ENCODE data around the gene L3MBTL4. TPM values are rescaled to one million over a fixed set of nuclear protein-coding genes. Genes with fewer than 3 reads are reported as not detected.

The L3MBTL4 gene
- total RNA-seq, 1 experiment from 2014 or later: 0.87 TPM

- Histone ChIP-seq H3K4me3 (ENCODE audit: low read depth in 2 of 2, low read length in 2 of 2) (no peak overlapping the region), H3K27me3 (ENCODE audit: control insufficient read depth, insufficient read depth, low read length) (no peaks in the 10 kb centered on the region), H3K36me3 (ENCODE audit: control insufficient read depth, insufficient read depth, low read length) (no peaks in the 10 kb centered on the region), H3K9me3 (ENCODE audit: control insufficient read depth, insufficient read depth, low read depth, low read length) (no peaks in the 10 kb centered on the region), H3K4me1 (ENCODE audit: control insufficient read depth, insufficient read depth, low read length) (no peaks in the 10 kb centered on the region), H3K27ac (ENCODE audit: low read length) (no peak overlapping the region)
- in situ Hi-C loops (cut with HindIII; ENCODE audit: low pct_unique_long_range_greater_than_20kb, low sequenced_read_pairs): no loop called here
- ChIA-PET POLR2A (no interaction called here), CTCF (interaction anchor here (0.7 kb wide), 1 partner anchor 1084 kb away, joined by 4 read pairs; no protein-coding TSS in a partner anchor)
- no peak for ATAC-seq
- BruUV-seq (replicated peaks): no TSS peak
- DNase-seq (ENCODE audit: low read depth, low spot score): no peak
- intact Hi-C loops (cut with micrococcal nuclease; ENCODE audit: unreplicated experiment): no loop called here
- no peak for TF ChIP-seq TCF7L2 (IDR thresholded peaks at IDR 0.05; ENCODE audit: low read depth, low read length)
- TF ChIP-seq POLR2AphosphoS5 (IDR thresholded peaks at IDR 0.05; ENCODE audit: low read depth, low read length): no peak
- no peak for TF ChIP-seq SIN3A (IDR thresholded peaks at IDR 0.05; ENCODE audit: borderline replicate concordance, insufficient read depth, low read depth, low read length)
- TF ChIP-seq, protein P1, sequence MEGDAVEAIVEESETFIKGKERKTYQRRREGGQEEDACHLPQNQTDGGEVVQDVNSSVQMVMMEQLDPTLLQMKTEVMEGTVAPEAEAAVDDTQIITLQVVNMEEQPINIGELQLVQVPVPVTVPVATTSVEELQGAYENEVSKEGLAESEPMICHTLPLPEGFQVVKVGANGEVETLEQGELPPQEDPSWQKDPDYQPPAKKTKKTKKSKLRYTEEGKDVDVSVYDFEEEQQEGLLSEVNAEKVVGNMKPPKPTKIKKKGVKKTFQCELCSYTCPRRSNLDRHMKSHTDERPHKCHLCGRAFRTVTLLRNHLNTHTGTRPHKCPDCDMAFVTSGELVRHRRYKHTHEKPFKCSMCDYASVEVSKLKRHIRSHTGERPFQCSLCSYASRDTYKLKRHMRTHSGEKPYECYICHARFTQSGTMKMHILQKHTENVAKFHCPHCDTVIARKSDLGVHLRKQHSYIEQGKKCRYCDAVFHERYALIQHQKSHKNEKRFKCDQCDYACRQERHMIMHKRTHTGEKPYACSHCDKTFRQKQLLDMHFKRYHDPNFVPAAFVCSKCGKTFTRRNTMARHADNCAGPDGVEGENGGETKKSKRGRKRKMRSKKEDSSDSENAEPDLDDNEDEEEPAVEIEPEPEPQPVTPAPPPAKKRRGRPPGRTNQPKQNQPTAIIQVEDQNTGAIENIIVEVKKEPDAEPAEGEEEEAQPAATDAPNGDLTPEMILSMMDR (IDR thresholded peaks at IDR 0.05): no peak
- TF ChIP-seq, protein P2, sequence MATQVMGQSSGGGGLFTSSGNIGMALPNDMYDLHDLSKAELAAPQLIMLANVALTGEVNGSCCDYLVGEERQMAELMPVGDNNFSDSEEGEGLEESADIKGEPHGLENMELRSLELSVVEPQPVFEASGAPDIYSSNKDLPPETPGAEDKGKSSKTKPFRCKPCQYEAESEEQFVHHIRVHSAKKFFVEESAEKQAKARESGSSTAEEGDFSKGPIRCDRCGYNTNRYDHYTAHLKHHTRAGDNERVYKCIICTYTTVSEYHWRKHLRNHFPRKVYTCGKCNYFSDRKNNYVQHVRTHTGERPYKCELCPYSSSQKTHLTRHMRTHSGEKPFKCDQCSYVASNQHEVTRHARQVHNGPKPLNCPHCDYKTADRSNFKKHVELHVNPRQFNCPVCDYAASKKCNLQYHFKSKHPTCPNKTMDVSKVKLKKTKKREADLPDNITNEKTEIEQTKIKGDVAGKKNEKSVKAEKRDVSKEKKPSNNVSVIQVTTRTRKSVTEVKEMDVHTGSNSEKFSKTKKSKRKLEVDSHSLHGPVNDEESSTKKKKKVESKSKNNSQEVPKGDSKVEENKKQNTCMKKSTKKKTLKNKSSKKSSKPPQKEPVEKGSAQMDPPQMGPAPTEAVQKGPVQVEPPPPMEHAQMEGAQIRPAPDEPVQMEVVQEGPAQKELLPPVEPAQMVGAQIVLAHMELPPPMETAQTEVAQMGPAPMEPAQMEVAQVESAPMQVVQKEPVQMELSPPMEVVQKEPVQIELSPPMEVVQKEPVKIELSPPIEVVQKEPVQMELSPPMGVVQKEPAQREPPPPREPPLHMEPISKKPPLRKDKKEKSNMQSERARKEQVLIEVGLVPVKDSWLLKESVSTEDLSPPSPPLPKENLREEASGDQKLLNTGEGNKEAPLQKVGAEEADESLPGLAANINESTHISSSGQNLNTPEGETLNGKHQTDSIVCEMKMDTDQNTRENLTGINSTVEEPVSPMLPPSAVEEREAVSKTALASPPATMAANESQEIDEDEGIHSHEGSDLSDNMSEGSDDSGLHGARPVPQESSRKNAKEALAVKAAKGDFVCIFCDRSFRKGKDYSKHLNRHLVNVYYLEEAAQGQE (IDR thresholded peaks at IDR 0.05; ENCODE audit: insufficient read depth in 1 of 2, low read depth in 2 of 2, low read length in 1 of 2): no peak
Observed at GRCh38 chr18:6220129-6220528, 194.6 kb downstream of the L3MBTL4 start.

GRCh38 chr18:6219116-6219717, 195.5 kb downstream of the L3MBTL4 start:
- ATAC-seq (no peak), DNase-seq (ENCODE audit: low read depth, low spot score) (peak; percentile 13)
- H3K9me3 ChIP-seq (ENCODE audit: control insufficient read depth, insufficient read depth, low read depth, low read length): no peaks in the 10 kb centered on the region
- no peak overlapping the region for H3K4me3 ChIP-seq (ENCODE audit: low read depth in 2 of 2, low read length in 2 of 2)
- H3K27me3 ChIP-seq (ENCODE audit: control insufficient read depth, insufficient read depth, low read length): no peaks in the 10 kb centered on the region
- POLR2A ChIA-PET: no interaction called here
- BruUV-seq (replicated peaks): no TSS peak
- no peaks in the 10 kb centered on the region for H3K36me3 ChIP-seq (ENCODE audit: control insufficient read depth, insufficient read depth, low read length)
- CTCF ChIA-PET: interaction anchor here (0.5 to 0.7 kb wide), 5 partner anchors 20 to 1085 kb away, joined by 3 to 7 read pairs (median 4); no protein-coding TSS in a partner anchor
- H3K4me1 ChIP-seq (ENCODE audit: control insufficient read depth, insufficient read depth, low read length): no peaks in the 10 kb centered on the region
- no peak overlapping the region for H3K27ac ChIP-seq (ENCODE audit: low read length)
- in situ Hi-C loops (cut with HindIII; ENCODE audit: low pct_unique_long_range_greater_than_20kb, low sequenced_read_pairs) (no loop called here), intact Hi-C loops (cut with micrococcal nuclease; ENCODE audit: unreplicated experiment) (no loop called here)
- TF ChIP-seq POLR2AphosphoS5 (IDR thresholded peaks at IDR 0.05; ENCODE audit: low read depth, low read length): no peak
- TF ChIP-seq, protein P1 (IDR thresholded peaks at IDR 0.05): peak; percentile 70
- TF ChIP-seq, protein P2 (IDR thresholded peaks at IDR 0.05; ENCODE audit: insufficient read depth in 1 of 2, low read depth in 2 of 2, low read length in 1 of 2): no peak

Measured in Panc1 (cell line).